ENCODE results near the gene PTPRZ1. TPM values are rescaled to one million over a fixed set of nuclear protein-coding genes. Genes with fewer than 3 reads are reported as not detected.

PTPRZ1 gene
- total and polyA plus RNA-seq, 2 of the 8 experiments (the other 6 are each of a cell fraction or from before 2014, with no cell fraction given): 112 to 135 TPM

DNA sequence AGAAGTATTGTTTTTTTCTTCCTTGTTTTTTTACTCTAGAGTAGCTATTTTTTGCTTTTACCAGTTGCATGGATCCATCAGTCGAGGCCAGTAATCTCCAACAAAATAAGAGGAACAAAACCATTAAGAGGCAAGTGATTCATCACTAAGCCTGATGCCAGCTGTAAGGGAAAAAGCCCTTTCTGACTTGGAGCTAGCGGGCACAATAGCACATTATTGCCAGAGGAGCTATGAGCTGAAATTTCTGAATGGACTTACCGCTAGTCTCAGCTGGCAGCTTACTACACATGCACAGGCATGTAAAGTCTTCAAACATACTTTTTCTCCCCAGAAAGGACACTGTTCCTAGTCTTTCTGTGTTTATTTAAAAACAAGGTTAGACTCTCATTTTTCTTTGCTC is 41.6 kb upstream of the PTPRZ1 start (continued):
- TF ChIP-seq YY1 (IDR thresholded peaks at IDR 0.05; ENCODE audit: low read depth, low read length): no peak

All from H1 (cell line).